A549 (cell line): ENCODE measurements around the gene AEBP1.

Experiments used
- CTCF ChIP-seq: fragments of >200 bp; sonication (Bioruptor Twin); formaldehyde crosslinking; IDR thresholded peaks from 3 replicates; pipeline ENCODE4 v1.5.1; 2016
- HOXB5 ChIP-seq: fragments of 250-450 bp; sonication (Bioruptor Pico); IDR thresholded peaks from 2 replicates; pipeline ENCODE4 v1.5.0; 2020; ENCODE audit warnings: mild to moderate bottlenecking, moderate library complexity
- MAFK ChIP-seq: fragments of 450-650 bp; IDR thresholded peaks from 2 replicates; pipeline ENCODE4 v1.6.1; 2014; ENCODE audit not compliant: partially characterized antibody
- MAZ ChIP-seq: fragments of 150-350 bp; IDR thresholded peaks from 2 replicates; pipeline ENCODE4 v1.6.1; 2014; ENCODE audit warnings: antibody characterized with exemption, low read depth, low read length, borderline replicate concordance
- MYC ChIP-seq: IDR thresholded peaks from 2 replicates; pipeline ENCODE4 v1.6.1; 2012; ENCODE audit warnings: mild to moderate bottlenecking, inconsistent platforms, low read length, improper control_type of control experiment, borderline replicate concordance
- NR3C1 ChIP-seq: fragments of >200 bp; sonication (Bioruptor Twin); formaldehyde crosslinking; IDR thresholded peaks from 3 replicates; pipeline ENCODE4 v1.6.1; 2017
- POLR2A ChIP-seq: IDR thresholded peaks from 2 replicates; pipeline ENCODE4 v1.6.1; 2012; ENCODE audit warnings: mild to moderate bottlenecking, low read length
- ZC3H11A ChIP-seq: fragments of 450-650 bp; IDR thresholded peaks from 2 replicates; pipeline ENCODE4 v1.6.1; 2014; ENCODE audit warnings: antibody characterized with exemption, mild to moderate bottlenecking

DNA sequence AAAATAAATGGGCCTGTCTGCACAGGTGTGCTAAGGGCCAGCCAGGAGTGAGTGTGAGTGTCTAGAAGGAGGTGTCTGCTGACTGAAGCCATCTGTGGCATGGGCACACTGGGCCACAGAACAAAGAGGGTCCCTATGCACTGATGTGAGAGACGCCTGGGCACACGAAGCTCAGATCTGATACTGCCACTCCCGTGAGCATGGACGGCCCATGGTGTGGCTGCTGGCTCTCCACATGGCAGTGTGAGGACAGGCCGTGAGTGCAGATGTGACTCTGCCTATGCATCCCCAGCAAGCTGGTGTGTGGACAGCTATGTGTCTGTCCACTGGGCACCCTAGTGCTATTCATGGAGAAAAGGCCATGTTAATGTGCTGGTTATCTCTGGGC is 49.8 kb downstream of the AEBP1 start:
- TF ChIP-seq CTCF (no peak), POLR2A (no peak), NR3C1 (no peak), ZC3H11A (no peak), MAFK (no peak), MYC (no peak), MAZ (no peak), HOXB5 (no peak)
